GM18508 (cell line): ENCODE results near the gene NEMP1.

Source experiments
- ATAC-seq: cut with Tn5 transposase; IDR thresholded peaks from one replicate; pipeline ENCODE4 v1.9.1; 2021; ENCODE audit warnings: moderate number of reproducible peaks; ENCODE audit not compliant: insufficient read depth, unreplicated experiment

The NEMP1 gene

GRCh38 chr12:57006809-57007475, 71.6 kb downstream of the NEMP1 start:
- no peak for ATAC-seq

GRCh38 chr12:57005980-57006808, 72.4 kb downstream of the NEMP1 start, which contains the start of gene ZBTB39:
Gene ZBTB39 (minus strand): TSS chr12:57006546. CDS start chr12:57004917, 1,629 bp downstream.
- no peak for ATAC-seq
